Endothelial cell of umbilical vein (primary cell): ENCODE measurements around the gene RACGAP1. TPM values are rescaled to one million over a fixed set of nuclear protein-coding genes. Genes with fewer than 3 reads are reported as not detected.

Source experiments
- BruUV-seq: library from RNA; stranded (reverse); fragments of 400-500 nt; replicated peaks from 2 replicates; lab custom pipeline; 2021; lab: Mats Ljungman, UMichigan
- CTCF ChIA-PET: fragments of 300-600, 350-600 bp; sonication (Branson Sonifier 250); formaldehyde crosslinking; loops from one replicate; lab custom pipeline; 2021; ENCODE audit warnings: antibody characterized with exemption, inconsistent platforms; lab: Charles Lee
- POLR2A ChIA-PET: fragments of 300-600, 350-600 bp; sonication (Branson Sonifier 250); formaldehyde crosslinking; loops from one replicate; lab custom pipeline; 2021; ENCODE audit warnings: antibody characterized with exemption, inconsistent platforms; lab: Charles Lee
- DNase-seq: peaks from one replicate; pipeline ENCODE4 v3.0.0-alpha.2; 2011; ENCODE audit warnings: low read depth, low spot score
- FAIRE-seq: peaks from 2 replicates; lab custom pipeline; 2011; peaks lifted over from hg19 to GRCh38; lab: Jason Lieb, UNC
- H2AFZ ChIP-seq: 2 replicates; pipeline ENCODE4 v1.6.0; 2012; ENCODE audit warnings: low read depth, low read length, control low read depth, inconsistent platforms
- H3K27ac ChIP-seq: 2 replicates; pipeline ENCODE4 v1.5.1; 2011; ENCODE audit warnings: low read depth, mild to moderate bottlenecking, control low read depth, low read length, moderate library complexity; ENCODE audit not compliant: insufficient read depth
- H3K27me3 ChIP-seq, 2 experiments: 2 replicates each; pipeline versions ENCODE4 v1.6.0 to v1.6.1; 2011; ENCODE audit warnings: low read length in 2 of 2, mixed read lengths in 1 of 2; ENCODE audit not compliant: control insufficient read depth in 2 of 2, insufficient read depth in 2 of 2
- H3K36me3 ChIP-seq, 2 experiments: 2 replicates in 1 of 2; 3 replicates in 1 of 2; pipeline ENCODE4 v1.5.1; 2011; ENCODE audit warnings: low read length in 2 of 2, mild to moderate bottlenecking in 1 of 2, moderate library complexity in 1 of 2; ENCODE audit not compliant: control insufficient read depth in 2 of 2, insufficient read depth in 2 of 2; ENCODE audit errors: extremely low read depth in 1 of 2
- H3K4me1 ChIP-seq: 3 replicates; pipeline ENCODE4 v1.5.1; 2011; ENCODE audit warnings: mild to moderate bottlenecking, low read length; ENCODE audit not compliant: control insufficient read depth, insufficient read depth; ENCODE audit errors: extremely low read depth
- H3K4me2 ChIP-seq: 2 replicates; pipeline ENCODE4 v1.6.1; 2011; ENCODE audit warnings: low read length, control low read depth, mixed read lengths; ENCODE audit not compliant: insufficient read depth
- H3K4me3 ChIP-seq, 3 experiments: fragments of 200-600 bp in 1 of 3; sonication (generic), shearing (Covaris generic) in 1 of 3; replicated peaks in 1 of 3; 2 replicates each; pipeline ENCODE4 v1.5.1; 2011 to 2016; ENCODE audit warnings: control low read depth in 3 of 3, low read length in 3 of 3, mild to moderate bottlenecking in 2 of 3, inconsistent platforms in 1 of 3, low read depth in 1 of 3, moderate library complexity in 1 of 3; ENCODE audit not compliant: insufficient read depth in 1 of 3
- H3K79me2 ChIP-seq: 2 replicates; pipeline ENCODE4 v1.6.0; 2012; ENCODE audit warnings: low read length, inconsistent platforms; ENCODE audit not compliant: control insufficient read depth, insufficient read depth
- H3K9ac ChIP-seq: replicated peaks from 2 replicates; pipeline ENCODE3; 2011; ENCODE audit warnings: low read length, control low read depth; ENCODE audit not compliant: insufficient read depth; ENCODE audit errors: extremely low read depth
- H3K9me1 ChIP-seq: replicated peaks from 3 replicates; pipeline ENCODE4 v1.6.0; 2011; ENCODE audit warnings: mild to moderate bottlenecking, low read length; ENCODE audit not compliant: control insufficient read depth, insufficient read depth; ENCODE audit errors: extremely low read depth
- H3K9me3 ChIP-seq: replicated peaks from 2 replicates; pipeline ENCODE4 v1.5.1; 2012; ENCODE audit warnings: low read length, inconsistent platforms; ENCODE audit not compliant: control insufficient read depth, insufficient read depth
- H4K20me1 ChIP-seq: replicated peaks from 2 replicates; pipeline ENCODE3; 2011; ENCODE audit warnings: mild to moderate bottlenecking, low read length; ENCODE audit not compliant: control insufficient read depth, insufficient read depth; ENCODE audit errors: extremely low read depth
- CTCF ChIP-seq, 2 donors: IDR thresholded peaks; 1 replicate in 1 of 2; 2 replicates in 1 of 2; pipeline ENCODE4 v1.5.1; 2011; ENCODE audit warnings: low read length in 2 of 2, mild to moderate bottlenecking in 2 of 2, moderate library complexity in 2 of 2, control low read depth in 1 of 2, inconsistent platforms in 1 of 2, low read depth in 1 of 2; ENCODE audit not compliant: insufficient read depth in 1 of 2; ENCODE audit errors: extremely low read depth in 1 of 2
- EZH2 ChIP-seq: IDR thresholded peaks from 2 replicates; pipeline ENCODE4 v1.6.1; 2012; ENCODE audit warnings: borderline replicate concordance, low read depth, mild to moderate bottlenecking, moderate library complexity, low read length, inconsistent platforms; ENCODE audit not compliant: severe bottlenecking
- FOS ChIP-seq: IDR thresholded peaks from 2 replicates; pipeline ENCODE4 v1.6.1; 2011; ENCODE audit warnings: mild to moderate bottlenecking, low read length, moderate library complexity, borderline replicate concordance; ENCODE audit not compliant: insufficient read depth
- GATA2 ChIP-seq: IDR thresholded peaks from 2 replicates; pipeline ENCODE4 v1.7.0; 2011; ENCODE audit warnings: low read depth, mild to moderate bottlenecking, moderate library complexity, mixed read lengths, low read length; ENCODE audit not compliant: insufficient read length, insufficient read depth
- JUN ChIP-seq: IDR thresholded peaks from 2 replicates; pipeline ENCODE4 v1.6.1; 2011; ENCODE audit warnings: borderline replicate concordance, low read depth; ENCODE audit not compliant: insufficient read length, insufficient read depth
- MYC ChIP-seq: IDR thresholded peaks from one replicate; pipeline ENCODE4 v1.6.1; 2011; ENCODE audit warnings: mild to moderate bottlenecking, low read depth, low read length
- POLR2A ChIP-seq: IDR thresholded peaks from 2 replicates; pipeline ENCODE4 v1.6.1; 2012; ENCODE audit warnings: low read depth, mild to moderate bottlenecking, control low read depth, low read length
- POLR2AphosphoS5 ChIP-seq: IDR thresholded peaks from 2 replicates; pipeline ENCODE4 v1.6.1; 2012; ENCODE audit warnings: low read depth, mild to moderate bottlenecking, control low read depth, low read length, moderate library complexity; ENCODE audit not compliant: insufficient read depth
- dilution Hi-C: fragments of 300-500 bp; cut with MboI; formaldehyde crosslinking; loops from one replicate; pipeline ENCODE4 v1.15.0; 2019; ENCODE audit warnings: low sequenced_read_pairs; ENCODE audit not compliant: extremely low pct_ligation_motif_present
- intact Hi-C: fragments of 100-400 bp; cut with micrococcal nuclease; formaldehyde crosslinking; loops from one replicate; pipeline ENCODE4 v1.10.0; 2022
- polyA plus RNA-seq, 4 experiments: library from polyadenylated mRNA; depleted of rRNA in 3 of 4; stranded (reverse) in 3 of 4; unstranded in 1 of 4; fragments of >200 nt; gene quantifications; 2 replicates each; pipeline versions ENCODE4 v1.2.1 to v1.2.3, GENCODE V29; 2011 to 2012; ENCODE audit warnings: missing spikeins in 1 of 4
- total RNA-seq: library from RNA; stranded (reverse); gene quantifications from 2 replicates; pipeline ENCODE4 v1.2.3, GENCODE V29; 2021
- TF ChIP-seq, protein P1 (sequence below): IDR thresholded peaks from 2 replicates; pipeline ENCODE4 v1.6.1; 2011; ENCODE audit not compliant: insufficient read depth, insufficient read length

Gene RACGAP1
- total and polyA plus RNA-seq, 2 donors (not counting 3 experiments of a cell fraction or from before 2014, with no cell fraction given), result 16.5 to 56.3 TPM

GRCh38 chr12:49972129-49972528 is 53.2 kb downstream of the RACGAP1 start:
- Histone ChIP-seq H4K20me1 (no peaks in the 10 kb centered on the region), H3K36me3 (no peaks in the 10 kb centered on the region), H3K27ac (no peak overlapping the region), H3K27me3 (peaks cover 16 to 18% of the 10 kb centered on the region in 2 experiments), H2AFZ (no peak overlapping the region), H3K4me3 (no peak overlapping the region), H3K4me1 (peaks cover 3% of the 10 kb centered on the region), H3K79me2 (no peaks in the 10 kb centered on the region), H3K4me2 (no peak overlapping the region), H3K9ac (no peak overlapping the region), H3K9me3 (no peaks in the 10 kb centered on the region), H3K9me1 (no peaks in the 10 kb centered on the region)
- DNase-seq (no peak), FAIRE-seq (no peak)
- CTCF ChIA-PET, result interaction anchor here (1.1 to 11.4 kb wide), 7 partner anchors 12 to 103 kb away, joined by 3 to 317 read pairs (median 6); partner anchors contain the start of gene ASIC1
- POLR2A ChIA-PET, result no interaction called here
- dilution Hi-C loops (loop anchor here (25.0 kb wide), 1 partner anchor 90 kb away; the partner anchor contains the start of gene ASIC1), intact Hi-C loops (no loop called here)
- TF ChIP-seq CTCF (IDR thresholded peaks at IDR 0.05; ENCODE audit: extremely low read depth in 1 of 2, insufficient read depth in 1 of 2, low read depth in 1 of 2, low read length in 2 of 2) (no peak), POLR2A (no peak), GATA2 (no peak), MYC (no peak), JUN (no peak), FOS (no peak), POLR2AphosphoS5 (no peak), EZH2 (no peak)
- TF ChIP-seq, protein P1, sequence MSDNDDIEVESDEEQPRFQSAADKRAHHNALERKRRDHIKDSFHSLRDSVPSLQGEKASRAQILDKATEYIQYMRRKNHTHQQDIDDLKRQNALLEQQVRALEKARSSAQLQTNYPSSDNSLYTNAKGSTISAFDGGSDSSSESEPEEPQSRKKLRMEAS, result no peak
- BruUV-seq, result no TSS peak
